Femur (tissue), 1 donor: Measurements from ENCODE around the gene NEO1.

ENCODE experiments used
- DNase-seq: peaks from one replicate; pipeline ENCODE4 v3.0.0-alpha.2; 2017

Gene NEO1

GRCh38 chr15:73227433-73228056, 175.3 kb downstream of the NEO1 start:
- DNase-seq = no peak

- no peak for DNase-seq
These were observed 175.9 kb downstream of the NEO1 start for GRCh38 chr15:73228128-73228646.

- DNase-seq = no peak
These were observed 179.6 kb downstream of the NEO1 start for GRCh38 chr15:73231661-73232419.

- DNase-seq = no peak
These were observed 180.5 kb downstream of the NEO1 start for GRCh38 chr15:73232776-73233175.

- DNase-seq = no peak
These were observed 181.4 kb downstream of the NEO1 start for GRCh38 chr15:73233623-73234022.

- DNase-seq = no peak
These were observed 185.6 kb downstream of the NEO1 start for GRCh38 chr15:73237910-73238309.

GRCh38 chr15:73239564-73240215, 187.4 kb downstream of the NEO1 start:
- no peak for DNase-seq

GRCh38 chr15:73240866-73241499, 188.7 kb downstream of the NEO1 start:
- peak; percentile 75 for DNase-seq

GRCh38 chr15:73244333-73244732, 192.1 kb downstream of the NEO1 start:
- DNase-seq = no peak

GRCh38 chr15:73246439-73246838, 194.2 kb downstream of the NEO1 start:
- no peak for DNase-seq

GRCh38 chr15:73246898-73247297, 194.6 kb downstream of the NEO1 start:
- DNase-seq = no peak

- no peak for DNase-seq
These were observed 195.1 kb downstream of the NEO1 start for GRCh38 chr15:73247331-73247730.

GRCh38 chr15:73249499-73249898, 197.2 kb downstream of the NEO1 start:
- DNase-seq = no peak

- DNase-seq = no peak
These were observed 202.3 kb downstream of the NEO1 start for GRCh38 chr15:73254598-73254997.

- DNase-seq = no peak
These were observed 206.2 kb downstream of the NEO1 start for GRCh38 chr15:73258271-73259108.

GRCh38 chr15:73264881-73265280, 212.6 kb downstream of the NEO1 start:
- no peak for DNase-seq

GRCh38 chr15:73265536-73266153, 213.4 kb downstream of the NEO1 start:
- peak; percentile 51 for DNase-seq

- no peak for DNase-seq
These were observed 216.2 kb downstream of the NEO1 start for GRCh38 chr15:73268457-73268856.

- no peak for DNase-seq
These were observed 218.3 kb downstream of the NEO1 start for GRCh38 chr15:73270366-73271097.

GRCh38 chr15:73273181-73274002, 221.1 kb downstream of the NEO1 start:
- peak; percentile 56 for DNase-seq
